DLD1 (cell line): ENCODE data around the gene PLXNB2.
"Not testable (repeated sequence)": the region's sequence is repeated elsewhere in the genome, so short reads cannot be mapped to it uniquely, and the experiment has no call there.

Source experiments
- in situ Hi-C: cut with HindIII; loops from 2 replicates; pipeline ENCODE4 v1.10.0; 2017; ENCODE audit warnings: low sequenced_read_pairs

Gene PLXNB2, protein sequence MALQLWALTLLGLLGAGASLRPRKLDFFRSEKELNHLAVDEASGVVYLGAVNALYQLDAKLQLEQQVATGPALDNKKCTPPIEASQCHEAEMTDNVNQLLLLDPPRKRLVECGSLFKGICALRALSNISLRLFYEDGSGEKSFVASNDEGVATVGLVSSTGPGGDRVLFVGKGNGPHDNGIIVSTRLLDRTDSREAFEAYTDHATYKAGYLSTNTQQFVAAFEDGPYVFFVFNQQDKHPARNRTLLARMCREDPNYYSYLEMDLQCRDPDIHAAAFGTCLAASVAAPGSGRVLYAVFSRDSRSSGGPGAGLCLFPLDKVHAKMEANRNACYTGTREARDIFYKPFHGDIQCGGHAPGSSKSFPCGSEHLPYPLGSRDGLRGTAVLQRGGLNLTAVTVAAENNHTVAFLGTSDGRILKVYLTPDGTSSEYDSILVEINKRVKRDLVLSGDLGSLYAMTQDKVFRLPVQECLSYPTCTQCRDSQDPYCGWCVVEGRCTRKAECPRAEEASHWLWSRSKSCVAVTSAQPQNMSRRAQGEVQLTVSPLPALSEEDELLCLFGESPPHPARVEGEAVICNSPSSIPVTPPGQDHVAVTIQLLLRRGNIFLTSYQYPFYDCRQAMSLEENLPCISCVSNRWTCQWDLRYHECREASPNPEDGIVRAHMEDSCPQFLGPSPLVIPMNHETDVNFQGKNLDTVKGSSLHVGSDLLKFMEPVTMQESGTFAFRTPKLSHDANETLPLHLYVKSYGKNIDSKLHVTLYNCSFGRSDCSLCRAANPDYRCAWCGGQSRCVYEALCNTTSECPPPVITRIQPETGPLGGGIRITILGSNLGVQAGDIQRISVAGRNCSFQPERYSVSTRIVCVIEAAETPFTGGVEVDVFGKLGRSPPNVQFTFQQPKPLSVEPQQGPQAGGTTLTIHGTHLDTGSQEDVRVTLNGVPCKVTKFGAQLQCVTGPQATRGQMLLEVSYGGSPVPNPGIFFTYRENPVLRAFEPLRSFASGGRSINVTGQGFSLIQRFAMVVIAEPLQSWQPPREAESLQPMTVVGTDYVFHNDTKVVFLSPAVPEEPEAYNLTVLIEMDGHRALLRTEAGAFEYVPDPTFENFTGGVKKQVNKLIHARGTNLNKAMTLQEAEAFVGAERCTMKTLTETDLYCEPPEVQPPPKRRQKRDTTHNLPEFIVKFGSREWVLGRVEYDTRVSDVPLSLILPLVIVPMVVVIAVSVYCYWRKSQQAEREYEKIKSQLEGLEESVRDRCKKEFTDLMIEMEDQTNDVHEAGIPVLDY (N-terminal part only)

DNA sequence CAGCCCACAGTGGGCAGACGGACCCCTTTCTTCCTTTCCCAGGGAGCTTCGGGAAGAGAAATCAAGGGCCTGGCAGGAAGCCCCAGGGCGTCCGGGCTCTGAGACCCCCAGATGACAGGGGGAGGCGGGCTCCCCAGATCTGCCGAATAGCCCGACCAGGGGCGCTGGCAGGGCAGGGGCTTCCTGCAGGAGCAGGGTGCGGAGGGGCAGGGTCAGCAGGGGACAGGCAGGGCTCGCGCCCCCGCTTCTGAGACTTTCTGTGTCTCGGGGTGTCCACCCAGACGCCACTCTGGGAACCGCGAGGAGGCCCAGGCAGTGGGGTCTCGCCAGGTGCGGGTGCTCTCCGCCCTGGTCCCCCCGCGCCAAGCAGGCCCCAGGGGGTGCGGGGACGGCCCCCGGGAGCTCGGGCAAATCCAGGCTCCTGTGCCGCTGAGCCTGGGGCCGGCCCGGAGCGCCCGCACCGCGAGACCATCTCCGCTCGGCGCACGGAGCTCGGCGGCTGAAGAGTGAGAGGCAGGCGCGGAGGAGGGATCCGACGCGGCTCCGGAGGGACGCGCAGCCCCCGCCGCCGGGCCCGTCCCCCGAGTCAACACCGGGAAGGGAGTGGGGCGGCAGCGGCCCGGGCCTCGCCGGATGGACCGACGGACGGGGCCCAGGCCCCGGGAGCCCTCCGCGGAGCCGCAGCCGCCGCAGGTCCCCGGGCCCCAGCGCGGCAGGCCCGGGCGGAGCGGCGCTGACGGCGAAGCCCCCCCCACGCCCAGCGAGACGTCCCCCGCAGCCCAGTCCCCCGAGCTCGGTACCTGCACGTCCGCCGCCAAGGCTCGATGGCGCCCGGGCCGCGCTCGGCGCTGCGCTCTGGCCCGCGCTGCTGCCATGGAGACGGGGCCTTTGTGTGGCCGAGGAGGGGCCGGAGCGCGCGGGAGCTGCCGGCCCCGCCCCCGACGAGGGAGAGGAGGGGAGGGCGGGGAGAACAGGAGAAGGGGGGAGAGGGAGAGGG lies at the start of gene PLXNB2:
PLXNB2 (minus strand) TSS at position 894 of the 997 bp plus-strand sequence. CDS start 17,062 bp downstream, outside the sequence.
- in situ Hi-C loops, result no loop called here

DNA sequence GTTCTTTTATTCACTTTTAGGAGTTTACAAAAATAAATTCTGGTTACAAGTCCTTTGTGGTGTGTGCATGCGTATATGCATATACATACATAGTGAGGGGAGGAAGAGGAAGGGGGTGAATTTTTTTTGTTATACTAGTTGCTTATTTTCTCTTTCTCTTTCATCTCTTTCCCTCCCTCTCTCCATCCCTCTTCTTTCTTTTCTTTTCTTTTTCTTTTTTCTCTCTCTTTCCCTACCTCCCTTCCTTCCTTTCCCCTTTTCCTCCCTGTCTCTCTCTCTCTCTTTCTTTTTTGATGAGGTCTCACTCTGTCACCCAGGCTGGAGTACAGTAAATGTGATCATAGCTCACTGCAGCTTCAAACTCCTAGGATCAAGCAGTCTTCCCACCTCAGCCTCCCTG lies 49.8 kb upstream of the PLXNB2 start:
- in situ Hi-C loops, result no loop called here

DNA sequence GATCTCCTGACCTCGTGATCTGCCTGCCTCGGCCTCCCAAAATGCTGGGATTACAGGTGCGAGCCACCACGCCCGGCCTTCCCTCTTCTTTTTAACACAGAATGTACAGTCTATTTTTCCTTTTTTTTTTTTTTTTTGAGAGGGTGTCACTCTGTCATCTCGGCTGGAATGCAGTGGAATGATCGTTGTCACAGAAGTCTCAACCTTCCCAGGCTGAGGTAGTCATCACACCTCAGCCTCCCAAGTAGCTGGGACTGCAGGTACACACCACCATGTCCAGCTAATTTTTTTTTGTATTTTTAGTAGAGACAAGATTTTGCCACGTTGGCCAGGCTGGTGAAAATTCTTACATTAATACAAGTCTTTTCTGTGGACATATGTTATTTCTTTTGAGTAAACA lies 48.7 kb upstream of the PLXNB2 start:
- in situ Hi-C loops, result no loop called here

DNA sequence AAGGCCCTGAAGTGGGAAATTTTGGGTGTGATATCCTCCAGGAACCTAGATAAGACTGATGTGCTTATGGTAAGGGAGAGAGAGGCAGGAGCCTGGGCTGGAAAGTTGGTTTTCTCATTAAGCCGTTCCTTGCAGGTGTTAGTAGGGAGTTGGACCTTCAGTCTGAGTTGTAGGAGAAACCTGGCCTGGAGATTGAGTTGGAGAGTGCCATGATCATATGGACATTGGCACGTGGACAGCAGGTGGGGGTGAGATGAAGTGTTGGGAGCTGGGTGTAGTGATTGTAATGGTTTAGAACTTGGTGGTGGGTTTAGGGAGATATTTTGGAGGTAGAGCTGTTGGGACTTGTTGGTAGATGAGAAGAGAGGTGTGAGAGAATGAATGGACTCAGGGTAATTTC lies 40.6 kb upstream of the PLXNB2 start:
- in situ Hi-C loops, result no loop called here

GRCh38 chr22:50347157-50347556 lies 39.7 kb upstream of the PLXNB2 start:
- in situ Hi-C loops, result no loop called here

DNA sequence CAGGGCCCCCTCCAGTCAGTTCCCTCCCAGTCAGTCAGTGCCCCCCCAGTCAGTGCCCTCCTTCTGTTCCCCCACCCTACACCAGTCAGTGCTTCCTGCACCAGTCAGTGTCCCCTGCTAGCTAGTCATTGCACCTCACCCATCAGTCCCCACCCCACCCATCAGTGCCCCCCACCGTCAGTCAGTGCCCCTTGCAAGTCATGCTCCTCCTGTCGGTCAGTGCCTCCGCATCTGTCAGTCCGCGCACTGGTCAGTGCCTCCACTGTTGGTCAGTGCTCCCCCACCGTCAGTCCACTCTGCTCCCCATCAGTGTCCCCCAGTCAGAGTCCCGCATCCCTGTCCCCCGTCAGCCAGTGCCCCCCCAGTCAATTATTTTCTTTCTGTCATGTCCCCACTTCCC lies 39.0 kb upstream of the PLXNB2 start:
- in situ Hi-C loops, result no loop called here

- in situ Hi-C loops, result no loop called here
Observed at GRCh38 chr22:50343541-50343935, 36.1 kb upstream of the PLXNB2 start.

GRCh38 chr22:50342651-50343540 lies 35.5 kb upstream of the PLXNB2 start, which contains the start of gene PPP6R2:
PPP6R2 (plus strand) TSS chr22:50343327; CDS start chr22:50393909, 50,582 bp downstream.
- in situ Hi-C loops, result no loop called here

- in situ Hi-C loops, result no loop called here
Observed at GRCh38 chr22:50341977-50342650, 34.7 kb upstream of the PLXNB2 start.

DNA sequence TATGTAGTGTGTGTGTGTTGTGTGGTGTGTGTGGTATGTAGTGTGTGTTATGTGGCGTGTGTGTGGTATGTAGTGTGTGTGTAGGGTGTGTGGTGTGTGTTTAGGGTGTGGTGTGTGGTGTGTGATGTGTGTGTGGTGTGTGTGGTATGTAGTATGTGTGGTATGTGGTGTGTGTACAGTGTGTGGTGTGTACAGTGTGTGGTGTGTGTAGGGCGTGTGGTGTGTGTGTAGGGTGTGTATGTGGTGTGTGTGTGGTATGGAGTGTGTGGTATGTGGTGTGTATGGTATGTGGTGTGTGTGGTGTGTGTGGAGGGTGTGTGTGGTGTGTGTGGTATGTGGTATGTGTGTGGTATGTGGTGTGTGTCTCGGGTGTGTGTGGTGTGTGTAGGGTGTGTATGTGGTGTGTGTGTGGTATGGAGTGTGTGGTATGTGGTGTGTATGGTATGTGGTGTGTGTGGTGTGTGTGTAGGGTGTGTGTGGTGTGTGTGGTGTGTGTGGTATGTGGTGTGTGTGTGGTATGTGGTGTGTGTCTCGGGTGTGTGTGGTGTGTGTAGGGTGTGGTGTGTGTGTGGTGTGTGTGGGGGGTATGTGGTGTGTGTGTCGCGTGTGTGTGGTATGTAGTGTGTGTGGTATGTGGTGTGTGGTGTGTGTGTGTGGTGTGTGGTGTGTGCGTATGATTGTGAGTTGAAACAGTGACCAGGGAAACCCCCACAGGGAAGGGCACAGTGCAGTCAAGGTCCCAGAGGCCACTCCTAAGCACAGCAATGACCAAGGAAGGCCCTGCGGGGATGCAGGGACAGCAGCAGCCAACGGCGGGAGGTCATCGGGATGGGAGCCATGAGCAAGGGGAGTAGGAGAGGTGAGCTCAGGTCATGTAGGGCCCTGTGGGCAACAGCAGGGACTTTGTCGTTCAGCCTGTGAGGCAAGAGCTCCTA lies 32.8 kb upstream of the PLXNB2 start:
- in situ Hi-C loops, result no loop called here

DNA sequence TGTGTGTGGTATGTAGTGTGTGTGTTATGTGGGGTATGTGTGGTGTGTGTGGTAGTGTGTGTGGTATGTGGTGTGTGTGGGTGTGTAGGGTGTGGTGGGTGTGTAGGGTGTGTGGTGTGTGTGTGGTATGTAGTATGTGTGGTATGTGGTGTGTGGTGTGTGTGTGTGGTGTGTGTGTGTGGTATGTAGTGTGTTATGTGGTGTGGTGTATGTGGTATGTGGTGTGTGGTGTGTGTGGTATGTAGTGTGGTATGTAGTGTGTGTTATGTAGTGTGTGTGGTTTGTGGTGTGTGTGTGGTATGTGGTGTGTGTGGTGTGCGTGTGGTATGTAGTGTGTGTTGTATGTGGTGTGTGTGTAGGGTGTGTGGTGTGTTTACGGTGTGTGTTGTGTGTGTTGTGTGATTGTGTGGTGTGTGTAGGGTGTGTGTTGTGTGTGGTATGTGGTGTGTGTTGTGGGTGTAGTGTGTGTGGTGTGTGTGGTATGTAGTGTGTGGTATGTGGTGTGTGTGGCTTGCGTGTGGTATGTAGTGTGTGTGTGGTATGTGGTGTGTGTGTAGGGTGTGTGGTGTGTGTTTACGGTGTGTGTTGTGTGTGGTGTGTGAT lies 31.5 kb upstream of the PLXNB2 start:
- in situ Hi-C loops, result no loop called here

DNA sequence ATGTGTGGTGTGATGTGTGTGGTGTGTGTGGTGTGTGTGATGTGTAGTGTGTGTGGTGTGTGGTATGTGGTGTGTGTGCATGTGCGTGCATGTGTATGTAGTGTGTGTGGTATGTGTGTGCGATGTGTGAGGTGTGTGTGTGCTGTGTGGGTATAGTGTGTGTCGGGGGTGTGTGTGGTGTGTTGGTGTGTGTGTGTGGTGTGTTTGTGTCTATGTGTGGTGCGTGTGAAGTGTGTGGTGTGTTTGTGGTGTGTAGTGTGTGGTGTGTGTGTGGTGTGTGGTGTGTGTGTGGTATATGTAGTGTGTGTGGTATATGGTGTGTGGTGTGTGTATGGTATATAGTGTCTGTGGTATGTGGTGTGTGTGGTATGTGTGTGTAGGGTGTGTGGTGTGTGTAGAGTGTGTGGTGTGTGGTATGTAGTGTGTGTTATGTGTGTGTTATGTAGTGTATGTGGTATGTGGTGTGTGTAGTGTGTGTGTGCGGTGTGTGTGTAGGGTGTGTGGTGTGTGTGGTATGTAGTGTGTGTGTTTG lies 30.7 kb upstream of the PLXNB2 start:
- in situ Hi-C loops, result no loop called here

DNA sequence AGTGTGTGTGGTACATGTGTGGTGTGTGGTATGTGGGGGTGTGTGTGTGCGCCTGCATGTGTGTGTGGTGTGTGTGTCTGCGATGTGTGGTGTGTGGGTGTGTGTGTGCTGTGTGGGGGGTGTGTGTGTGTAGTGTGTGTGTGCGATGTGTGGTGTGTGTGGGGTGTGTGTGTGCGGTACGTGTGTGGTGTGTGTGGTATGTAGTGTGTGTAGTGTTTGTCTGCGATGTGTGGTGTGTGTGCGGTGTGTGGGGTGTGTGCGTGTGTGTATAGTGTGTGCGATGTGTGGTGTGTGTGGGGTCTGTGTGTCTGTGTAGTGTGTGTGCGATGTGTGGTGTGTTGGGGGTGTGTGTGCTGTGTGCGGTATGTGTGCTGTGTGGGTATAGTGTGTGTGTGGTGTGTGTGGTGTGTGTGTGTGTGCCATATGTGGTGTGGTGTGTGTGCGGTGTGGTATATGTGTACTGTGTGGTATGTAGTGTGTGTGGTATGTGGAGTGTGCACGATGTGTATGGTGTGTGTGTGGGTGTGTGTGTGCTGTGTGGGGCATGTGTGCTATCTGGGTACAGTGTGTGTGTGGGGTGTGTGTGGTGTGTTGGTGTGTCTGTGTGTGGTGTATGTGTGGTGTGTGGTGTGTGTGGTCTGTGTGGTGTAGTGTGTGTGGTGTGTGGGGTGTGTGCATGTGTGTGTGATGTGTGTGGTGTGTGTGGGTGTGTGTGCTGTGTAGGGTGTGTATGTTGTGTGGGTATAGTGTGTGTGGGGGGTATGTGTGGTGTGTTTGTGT lies 30.0 kb upstream of the PLXNB2 start:
- in situ Hi-C loops, result no loop called here

DNA sequence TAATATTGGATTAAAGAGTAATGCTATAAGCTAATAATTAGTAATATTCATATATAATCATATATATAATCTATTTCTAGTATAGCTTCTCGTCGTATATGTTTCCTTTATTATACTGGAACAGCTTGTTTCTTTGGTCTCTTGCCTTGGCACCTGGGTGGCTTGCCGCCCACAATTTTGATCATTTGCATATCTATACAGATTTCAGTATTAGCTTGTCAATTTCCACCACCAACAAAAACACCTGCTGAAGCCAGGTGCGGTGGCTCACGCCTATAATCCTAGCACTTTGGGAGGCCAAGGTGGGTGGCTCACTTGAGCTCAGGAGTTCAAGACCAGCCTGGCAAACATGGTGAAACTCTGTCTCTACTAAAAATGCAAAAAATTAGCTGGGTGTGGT lies 27.0 kb upstream of the PLXNB2 start:
- in situ Hi-C loops, result not testable (repeated sequence)

DNA sequence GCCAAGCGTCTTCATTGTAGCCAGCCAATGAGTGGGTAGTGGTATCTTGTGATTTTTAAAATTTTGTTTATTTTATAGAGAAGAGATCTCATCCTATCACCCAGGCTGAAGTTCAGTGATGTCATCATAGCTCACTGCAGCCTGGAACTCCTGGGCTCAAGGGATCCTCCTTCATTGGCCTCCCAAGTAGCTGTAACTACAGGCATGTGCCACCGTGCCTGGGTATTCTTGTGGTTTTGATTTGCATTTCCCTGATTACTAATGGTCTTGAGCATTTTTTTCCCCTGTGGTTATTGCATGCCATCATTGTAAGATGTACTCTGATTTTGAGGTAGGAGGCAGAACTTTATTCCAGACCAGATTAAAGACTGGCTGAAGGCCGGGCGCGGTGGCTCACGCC lies 21.8 kb upstream of the PLXNB2 start:
- in situ Hi-C loops, result no loop called here

- in situ Hi-C loops, result no loop called here
Observed at GRCh38 chr22:50327711-50328019, 20.2 kb upstream of the PLXNB2 start.
